Measurements from ENCODE around the gene FRMD4B. TPM values are rescaled to one million over a fixed set of nuclear protein-coding genes. Genes with fewer than 3 reads are reported as not detected.

Gene FRMD4B
- total RNA-seq, 5 donors from 2014 or later (not counting 1 experiment from before 2014, with no cell fraction given), result 5.5 to 23.1 (median 10.9) TPM

- H3K27me3 Mint-ChIP-seq, result peaks cover 0 to 3% of the 10 kb centered on the region in 2 donors
- POLR2A ChIA-PET, result no interaction called here
- no peak for DNase-seq
- Histone ChIP-seq H3K4me3 (ENCODE audit: control insufficient read depth in 1 of 2, extremely low read depth in 1 of 2, low read length in 1 of 2) (no peak overlapping the region), H3K4me1 (ENCODE audit: control insufficient read depth in 1 of 2, extremely low read depth in 1 of 2, insufficient read depth in 2 of 2, low read length in 2 of 2) (no peaks in the 10 kb centered on the region), H3K27me3 (replicated peaks in 1 of 2; ENCODE audit: control insufficient read depth in 2 of 2, extremely low read depth in 1 of 2, insufficient read depth in 2 of 2, low read length in 1 of 2) (no peaks in the 10 kb centered on the region), H3K9me3 (no peaks in the 10 kb centered on the region), H3K36me3 (ENCODE audit: control insufficient read depth in 2 of 2, extremely low read depth in 1 of 2, insufficient read depth in 1 of 2, low read length in 1 of 2) (no peaks in the 10 kb centered on the region), H3K27ac (ENCODE audit: low read length) (no peak overlapping the region)
- no peaks in the 10 kb centered on the region for H3K36me3 Mint-ChIP-seq
- no peaks in the 10 kb centered on the region for H3K9me3 Mint-ChIP-seq
- no CpG with 5 or more reads among the region's 3 CpGs for WGBS (ENCODE audit: insufficient coverage)
- CTCF ChIA-PET, result interaction anchor here in 1 of 2 donors (1.6 kb wide), 1 partner anchor 16 kb away, joined by 4 read pairs; no protein-coding TSS in a partner anchor
- H3K4me3 Mint-ChIP-seq, result no peak overlapping the region
- no peak overlapping the region for H3K27ac Mint-ChIP-seq
- H3K4me1 Mint-ChIP-seq, result no peaks in the 10 kb centered on the region
- ATAC-seq (replicated peaks in 1 of 4), result no peak
Measured at GRCh38 chr3:69144631-69145245, 241.2 kb downstream of the FRMD4B start.

- Histone ChIP-seq H3K4me1 (ENCODE audit: control insufficient read depth in 1 of 2, extremely low read depth in 1 of 2, insufficient read depth in 2 of 2, low read length in 2 of 2) (no peaks in the 10 kb centered on the region), H3K27ac (ENCODE audit: low read length) (no peak overlapping the region), H3K36me3 (ENCODE audit: control insufficient read depth in 2 of 2, extremely low read depth in 1 of 2, insufficient read depth in 1 of 2, low read length in 1 of 2) (no peaks in the 10 kb centered on the region), H3K4me3 (ENCODE audit: control insufficient read depth in 1 of 2, extremely low read depth in 1 of 2, low read length in 1 of 2) (no peak overlapping the region), H3K27me3 (replicated peaks in 1 of 2; ENCODE audit: control insufficient read depth in 2 of 2, extremely low read depth in 1 of 2, insufficient read depth in 2 of 2, low read length in 1 of 2) (no peaks in the 10 kb centered on the region), H3K9me3 (no peaks in the 10 kb centered on the region)
- H3K27me3 Mint-ChIP-seq, result peaks cover 3 to 6% of the 10 kb centered on the region in 2 donors
- no peaks in the 10 kb centered on the region for H3K36me3 Mint-ChIP-seq
- no peak overlapping the region for H3K4me3 Mint-ChIP-seq
- 100% methylated on average over 1 of the region's 3 CpGs for WGBS (ENCODE audit: insufficient coverage)
- no peaks in the 10 kb centered on the region for H3K9me3 Mint-ChIP-seq
- DNase-seq (no peak), ATAC-seq (replicated peaks in 1 of 4) (no peak)
- ChIA-PET POLR2A (no interaction called here), CTCF (no interaction called here)
- H3K27ac Mint-ChIP-seq, result no peak overlapping the region
- H3K4me1 Mint-ChIP-seq, result no peaks in the 10 kb centered on the region
Measured at GRCh38 chr3:69143612-69144011, 242.3 kb downstream of the FRMD4B start.

- CTCF ChIA-PET, result no interaction called here
- H3K4me1 Mint-ChIP-seq, result no peaks in the 10 kb centered on the region
- no CpG with 5 or more reads among the region's 4 CpGs for WGBS (ENCODE audit: insufficient coverage)
- H3K36me3 Mint-ChIP-seq, result no peaks in the 10 kb centered on the region
- DNase-seq (no peak), ATAC-seq (replicated peaks in 1 of 4) (no peak)
- no peak overlapping the region for H3K4me3 Mint-ChIP-seq
- H3K27ac Mint-ChIP-seq, result no peak overlapping the region
- no peak overlapping the region for H3K4me3 ChIP-seq (ENCODE audit: control insufficient read depth in 1 of 2, extremely low read depth in 1 of 2, low read length in 1 of 2)
- no peaks in the 10 kb centered on the region for H3K36me3 ChIP-seq (ENCODE audit: control insufficient read depth in 2 of 2, extremely low read depth in 1 of 2, insufficient read depth in 1 of 2, low read length in 1 of 2)
- no peaks in the 10 kb centered on the region for H3K27me3 ChIP-seq (replicated peaks in 1 of 2; ENCODE audit: control insufficient read depth in 2 of 2, extremely low read depth in 1 of 2, insufficient read depth in 2 of 2, low read length in 1 of 2)
- H3K4me1 ChIP-seq (ENCODE audit: control insufficient read depth in 1 of 2, extremely low read depth in 1 of 2, insufficient read depth in 2 of 2, low read length in 2 of 2), result no peaks in the 10 kb centered on the region
- no peak overlapping the region for H3K27ac ChIP-seq (ENCODE audit: low read length)
- H3K9me3 Mint-ChIP-seq, result no peaks in the 10 kb centered on the region
- POLR2A ChIA-PET, result interaction anchor here in 1 of 2 donors (0.6 kb wide), 1 partner anchor 16 kb away, joined by 5 read pairs; no protein-coding TSS in a partner anchor
- H3K27me3 Mint-ChIP-seq, result peaks cover 3 to 6% of the 10 kb centered on the region in 2 donors
- H3K9me3 ChIP-seq, result no peaks in the 10 kb centered on the region
Measured at GRCh38 chr3:69142797-69143454, 243.0 kb downstream of the FRMD4B start.

GRCh38 chr3:69142090-69142489, 243.8 kb downstream of the FRMD4B start:
- no peaks in the 10 kb centered on the region for H3K9me3 Mint-ChIP-seq
- H3K36me3 ChIP-seq (ENCODE audit: control insufficient read depth in 2 of 2, extremely low read depth in 1 of 2, insufficient read depth in 1 of 2, low read length in 1 of 2), result no peaks in the 10 kb centered on the region
- no peaks in the 10 kb centered on the region for H3K9me3 ChIP-seq
- DNase-seq (no peak), ATAC-seq (replicated peaks in 1 of 4) (no peak)
- H3K4me1 Mint-ChIP-seq, result no peaks in the 10 kb centered on the region
- WGBS (ENCODE audit: insufficient coverage), result no CpG with 5 or more reads among the region's 3 CpGs
- no peak overlapping the region for H3K4me3 ChIP-seq (ENCODE audit: control insufficient read depth in 1 of 2, extremely low read depth in 1 of 2, low read length in 1 of 2)
- no peak overlapping the region for H3K4me3 Mint-ChIP-seq
- no peak overlapping the region for H3K27ac Mint-ChIP-seq
- POLR2A ChIA-PET, result interaction anchor here in 1 of 2 donors (0.6 kb wide), 1 partner anchor 15 kb away, joined by 5 read pairs; no protein-coding TSS in a partner anchor
- peaks cover 3 to 6% of the 10 kb centered on the region in 2 donors for H3K27me3 Mint-ChIP-seq
- no peaks in the 10 kb centered on the region for H3K4me1 ChIP-seq (ENCODE audit: control insufficient read depth in 1 of 2, extremely low read depth in 1 of 2, insufficient read depth in 2 of 2, low read length in 2 of 2)
- H3K27me3 ChIP-seq (replicated peaks in 1 of 2; ENCODE audit: control insufficient read depth in 2 of 2, extremely low read depth in 1 of 2, insufficient read depth in 2 of 2, low read length in 1 of 2), result no peaks in the 10 kb centered on the region
- H3K36me3 Mint-ChIP-seq, result no peaks in the 10 kb centered on the region
- CTCF ChIA-PET, result no interaction called here
- H3K27ac ChIP-seq (ENCODE audit: low read length), result no peak overlapping the region

GRCh38 chr3:69141313-69141712, 244.6 kb downstream of the FRMD4B start:
- DNase-seq (no peak), ATAC-seq (replicated peaks in 1 of 4) (no peak)
- Mint-ChIP-seq H3K27me3 (peaks cover 3 to 6% of the 10 kb centered on the region in 2 donors), H3K9me3 (no peaks in the 10 kb centered on the region), H3K36me3 (no peaks in the 10 kb centered on the region), H3K27ac (no peak overlapping the region), H3K4me3 (no peak overlapping the region), H3K4me1 (no peaks in the 10 kb centered on the region)
- POLR2A ChIA-PET, result no interaction called here
- Histone ChIP-seq H3K27ac (ENCODE audit: low read length) (no peak overlapping the region), H3K4me1 (ENCODE audit: control insufficient read depth in 1 of 2, extremely low read depth in 1 of 2, insufficient read depth in 2 of 2, low read length in 2 of 2) (no peaks in the 10 kb centered on the region), H3K9me3 (no peaks in the 10 kb centered on the region), H3K36me3 (ENCODE audit: control insufficient read depth in 2 of 2, extremely low read depth in 1 of 2, insufficient read depth in 1 of 2, low read length in 1 of 2) (no peaks in the 10 kb centered on the region), H3K27me3 (replicated peaks in 1 of 2; ENCODE audit: control insufficient read depth in 2 of 2, extremely low read depth in 1 of 2, insufficient read depth in 2 of 2, low read length in 1 of 2) (peaks cover 0 to 2% of the 10 kb centered on the region in 2 experiments), H3K4me3 (ENCODE audit: control insufficient read depth in 1 of 2, extremely low read depth in 1 of 2, low read length in 1 of 2) (no peak overlapping the region)
- CTCF ChIA-PET, result no interaction called here

GRCh38 chr3:69137412-69137811, 248.5 kb downstream of the FRMD4B start:
- no peaks in the 10 kb centered on the region for H3K4me1 Mint-ChIP-seq

More at GRCh38 chr3:69137412-69137811, 248.5 kb downstream of the FRMD4B start:
- WGBS (ENCODE audit: insufficient coverage), result no CpG with 5 or more reads among the region's 2 CpGs
- Mint-ChIP-seq H3K36me3 (no peaks in the 10 kb centered on the region), H3K9me3 (peaks cover 0 to 3% (median 0%) of the 10 kb centered on the region in 3 donors), H3K27me3 (peaks cover 3 to 11% of the 10 kb centered on the region in 2 donors), H3K4me3 (no peak overlapping the region), H3K27ac (no peak overlapping the region)
- ChIA-PET CTCF (no interaction called here), POLR2A (no interaction called here)
- DNase-seq (no peak), ATAC-seq (replicated peaks in 1 of 4) (no peak)
- no peaks in the 10 kb centered on the region for H3K4me1 ChIP-seq (ENCODE audit: control insufficient read depth in 1 of 2, extremely low read depth in 1 of 2, insufficient read depth in 2 of 2, low read length in 2 of 2)
- no peaks in the 10 kb centered on the region for H3K9me3 ChIP-seq
- peaks cover 0 to 3% of the 10 kb centered on the region in 2 experiments for H3K27me3 ChIP-seq (replicated peaks in 1 of 2; ENCODE audit: control insufficient read depth in 2 of 2, extremely low read depth in 1 of 2, insufficient read depth in 2 of 2, low read length in 1 of 2)
- no peak overlapping the region for H3K4me3 ChIP-seq (ENCODE audit: control insufficient read depth in 1 of 2, extremely low read depth in 1 of 2, low read length in 1 of 2)
- H3K36me3 ChIP-seq (ENCODE audit: control insufficient read depth in 2 of 2, extremely low read depth in 1 of 2, insufficient read depth in 1 of 2, low read length in 1 of 2), result no peaks in the 10 kb centered on the region
- no peak overlapping the region for H3K27ac ChIP-seq (ENCODE audit: low read length)

Data from T-cell (primary cell).